Panc1 (cell line): ENCODE measurements around the gene ARHGAP44. TPM values are rescaled to one million over a fixed set of nuclear protein-coding genes. Genes with fewer than 3 reads are reported as not detected.

ENCODE experiments used
- ATAC-seq: fragments of 200-7000 bp; cut with Tn5 transposase; 2 replicates; pipeline ENCODE4 v1.9.1; 2020; ENCODE audit warnings: mild to moderate bottlenecking, moderate library complexity
- BruUV-seq: library from RNA; stranded (reverse); fragments of 400-500 nt; replicated peaks from 2 replicates; lab custom pipeline; 2021; lab: Mats Ljungman, UMichigan
- CTCF ChIA-PET: fragments of 300-600 bp; sonication (Branson Sonifier 250); formaldehyde crosslinking; loops from one replicate; lab custom pipeline; 2022; ENCODE audit warnings: antibody characterized with exemption; lab: Charles Lee
- POLR2A ChIA-PET: fragments of 300-600 bp; sonication (Branson Sonifier 250); formaldehyde crosslinking; loops from one replicate; lab custom pipeline; 2022; ENCODE audit warnings: antibody characterized with exemption; lab: Charles Lee
- DNase-seq: peaks from one replicate; pipeline ENCODE4 v3.0.0-alpha.2; 2010; ENCODE audit warnings: low read depth, low spot score
- H3K27ac ChIP-seq: 2 replicates; pipeline ENCODE4 v1.5.1; 2011; ENCODE audit warnings: mild to moderate bottlenecking, low read length, inconsistent platforms
- H3K27me3 ChIP-seq: fragments of 200-500 bp; sonication (Bioruptor generic); 2 replicates; pipeline ENCODE4 v1.6.0; 2014; ENCODE audit warnings: low read length, inconsistent platforms; ENCODE audit not compliant: control insufficient read depth, insufficient read depth
- H3K36me3 ChIP-seq: fragments of 200-500 bp; sonication (Bioruptor generic); 2 replicates; pipeline ENCODE4 v1.5.1; 2014; ENCODE audit warnings: inconsistent platforms, mild to moderate bottlenecking, low read length, moderate library complexity; ENCODE audit not compliant: control insufficient read depth, insufficient read depth
- H3K4me1 ChIP-seq: 2 replicates; pipeline ENCODE4 v1.5.1; 2011; ENCODE audit warnings: inconsistent platforms, mild to moderate bottlenecking, low read length, moderate library complexity; ENCODE audit not compliant: control insufficient read depth, insufficient read depth
- H3K4me3 ChIP-seq, 2 experiments: 2 replicates each; pipeline ENCODE4 v1.5.1; 2011 to 2012; ENCODE audit warnings: low read depth in 2 of 2, low read length in 2 of 2, mild to moderate bottlenecking in 2 of 2, inconsistent platforms in 1 of 2, moderate library complexity in 1 of 2
- H3K9me3 ChIP-seq: fragments of 200-500 bp; sonication (Bioruptor generic); 2 replicates; pipeline ENCODE4 v1.5.1; 2014; ENCODE audit warnings: low read depth, mild to moderate bottlenecking, inconsistent platforms, low read length, moderate library complexity; ENCODE audit not compliant: control insufficient read depth, insufficient read depth
- POLR2AphosphoS5 ChIP-seq: IDR thresholded peaks from 2 replicates; pipeline ENCODE4 v1.6.1; 2012; ENCODE audit warnings: mild to moderate bottlenecking, low read depth, low read length, moderate library complexity
- SIN3A ChIP-seq: IDR thresholded peaks from 2 replicates; pipeline ENCODE4 v1.6.1; 2012; ENCODE audit warnings: low read depth, mild to moderate bottlenecking, low read length, moderate library complexity, borderline replicate concordance; ENCODE audit not compliant: insufficient read depth
- TCF7L2 ChIP-seq: IDR thresholded peaks from 2 replicates; pipeline ENCODE4 v1.6.1; 2011; ENCODE audit warnings: mild to moderate bottlenecking, low read depth, low read length, inconsistent platforms
- in situ Hi-C: cut with HindIII; loops from 2 replicates; pipeline ENCODE4 v1.10.0; 2016; ENCODE audit warnings: low sequenced_read_pairs, low pct_unique_long_range_greater_than_20kb
- intact Hi-C: fragments of 100-400 bp; cut with micrococcal nuclease; formaldehyde crosslinking; loops from one replicate; pipeline ENCODE4 v1.10.0; 2022; ENCODE audit not compliant: unreplicated experiment
- total RNA-seq: library from RNA; stranded (reverse); gene quantifications from one replicate; pipeline ENCODE4 v1.2.1, GENCODE V29; 2021; ENCODE audit not compliant: unreplicated experiment
- TF ChIP-seq, protein P1 (sequence below), 2 experiments: IDR thresholded peaks; 2 replicates each; pipeline ENCODE4 v1.6.1; 2011 to 2012; ENCODE audit warnings: low read depth in 2 of 2, control low read depth in 1 of 2, low read length in 1 of 2, mild to moderate bottlenecking in 1 of 2, moderate library complexity in 1 of 2; ENCODE audit not compliant: insufficient read depth in 1 of 2
- TF ChIP-seq, protein P2 (sequence below): fragments of 450-650 bp; IDR thresholded peaks from 2 replicates; pipeline ENCODE4 v1.5.1; 2017; ENCODE audit warnings: mild to moderate bottlenecking

Gene ARHGAP44
- total RNA-seq, 1 experiment from 2014 or later = 0.80 TPM

DNA sequence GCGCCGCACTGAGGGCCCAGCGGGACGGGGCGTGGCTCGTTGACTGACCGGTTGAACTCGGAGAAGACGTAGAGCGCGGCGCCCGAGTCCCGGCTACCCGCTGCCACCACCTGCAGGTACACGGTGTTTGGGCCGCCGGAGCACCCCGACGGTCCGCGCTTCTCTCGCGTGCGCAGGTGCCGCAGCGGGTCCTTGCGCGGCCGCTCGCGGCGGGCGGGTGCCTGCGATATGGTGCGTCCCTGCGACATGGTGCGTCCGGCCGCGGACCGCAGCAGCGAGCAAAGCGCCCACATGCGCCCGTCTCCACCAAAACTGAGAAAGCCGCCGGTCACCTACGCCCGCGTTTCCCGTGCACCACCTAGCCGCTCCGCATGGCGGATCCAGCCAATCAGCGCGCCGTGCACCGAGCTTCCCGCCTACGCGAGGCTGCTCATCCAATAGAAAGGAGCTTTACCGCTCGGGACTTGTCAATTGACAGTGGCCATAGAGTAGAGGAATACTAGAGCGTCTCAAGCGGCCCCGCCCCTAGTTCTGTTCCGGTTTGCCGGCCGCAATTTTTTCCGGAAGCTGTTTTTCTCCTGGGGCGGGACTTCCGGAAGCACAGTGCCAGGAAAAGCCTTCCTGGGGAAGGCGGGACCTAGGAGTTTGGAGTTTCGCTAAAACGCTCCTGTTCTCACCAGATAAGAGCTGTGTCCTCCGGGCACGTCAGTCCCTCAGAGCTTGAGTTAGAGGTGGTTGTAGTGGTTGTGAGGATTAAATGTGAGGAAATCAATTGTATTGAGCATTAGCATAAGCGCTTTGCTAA lies 228.6 kb downstream of the ARHGAP44 start, which contains the start of gene ELAC2:
Gene ELAC2 (minus strand): TSS at position 373 of the 805 bp plus-strand sequence. CDS start 80 bp downstream, at position 293.
- H3K9me3 ChIP-seq = no peaks in the 10 kb centered on the region
- intact Hi-C loops (no loop called here), in situ Hi-C loops (no loop called here)
- no peaks in the 10 kb centered on the region for H3K27me3 ChIP-seq
- peak; percentile 99 for ATAC-seq
- ChIA-PET POLR2A (no interaction called here), CTCF (no interaction called here)
- H3K4me3 ChIP-seq = peak within 1 kb of the TSS; percentile 86 to 89
- H3K4me1 ChIP-seq = 0 out of 2 replicates have a peak, but pooled peaks cover 4% of the 10 kb centered on the region
- TF ChIP-seq SIN3A = no peak
- TF ChIP-seq, protein P1, sequence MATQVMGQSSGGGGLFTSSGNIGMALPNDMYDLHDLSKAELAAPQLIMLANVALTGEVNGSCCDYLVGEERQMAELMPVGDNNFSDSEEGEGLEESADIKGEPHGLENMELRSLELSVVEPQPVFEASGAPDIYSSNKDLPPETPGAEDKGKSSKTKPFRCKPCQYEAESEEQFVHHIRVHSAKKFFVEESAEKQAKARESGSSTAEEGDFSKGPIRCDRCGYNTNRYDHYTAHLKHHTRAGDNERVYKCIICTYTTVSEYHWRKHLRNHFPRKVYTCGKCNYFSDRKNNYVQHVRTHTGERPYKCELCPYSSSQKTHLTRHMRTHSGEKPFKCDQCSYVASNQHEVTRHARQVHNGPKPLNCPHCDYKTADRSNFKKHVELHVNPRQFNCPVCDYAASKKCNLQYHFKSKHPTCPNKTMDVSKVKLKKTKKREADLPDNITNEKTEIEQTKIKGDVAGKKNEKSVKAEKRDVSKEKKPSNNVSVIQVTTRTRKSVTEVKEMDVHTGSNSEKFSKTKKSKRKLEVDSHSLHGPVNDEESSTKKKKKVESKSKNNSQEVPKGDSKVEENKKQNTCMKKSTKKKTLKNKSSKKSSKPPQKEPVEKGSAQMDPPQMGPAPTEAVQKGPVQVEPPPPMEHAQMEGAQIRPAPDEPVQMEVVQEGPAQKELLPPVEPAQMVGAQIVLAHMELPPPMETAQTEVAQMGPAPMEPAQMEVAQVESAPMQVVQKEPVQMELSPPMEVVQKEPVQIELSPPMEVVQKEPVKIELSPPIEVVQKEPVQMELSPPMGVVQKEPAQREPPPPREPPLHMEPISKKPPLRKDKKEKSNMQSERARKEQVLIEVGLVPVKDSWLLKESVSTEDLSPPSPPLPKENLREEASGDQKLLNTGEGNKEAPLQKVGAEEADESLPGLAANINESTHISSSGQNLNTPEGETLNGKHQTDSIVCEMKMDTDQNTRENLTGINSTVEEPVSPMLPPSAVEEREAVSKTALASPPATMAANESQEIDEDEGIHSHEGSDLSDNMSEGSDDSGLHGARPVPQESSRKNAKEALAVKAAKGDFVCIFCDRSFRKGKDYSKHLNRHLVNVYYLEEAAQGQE (IDR thresholded peaks at IDR 0.05; ENCODE audit: insufficient read depth in 1 of 2, low read depth in 2 of 2, low read length in 1 of 2) = no peak
- peak; percentile 73 for TF ChIP-seq POLR2AphosphoS5
- TF ChIP-seq, protein P2, sequence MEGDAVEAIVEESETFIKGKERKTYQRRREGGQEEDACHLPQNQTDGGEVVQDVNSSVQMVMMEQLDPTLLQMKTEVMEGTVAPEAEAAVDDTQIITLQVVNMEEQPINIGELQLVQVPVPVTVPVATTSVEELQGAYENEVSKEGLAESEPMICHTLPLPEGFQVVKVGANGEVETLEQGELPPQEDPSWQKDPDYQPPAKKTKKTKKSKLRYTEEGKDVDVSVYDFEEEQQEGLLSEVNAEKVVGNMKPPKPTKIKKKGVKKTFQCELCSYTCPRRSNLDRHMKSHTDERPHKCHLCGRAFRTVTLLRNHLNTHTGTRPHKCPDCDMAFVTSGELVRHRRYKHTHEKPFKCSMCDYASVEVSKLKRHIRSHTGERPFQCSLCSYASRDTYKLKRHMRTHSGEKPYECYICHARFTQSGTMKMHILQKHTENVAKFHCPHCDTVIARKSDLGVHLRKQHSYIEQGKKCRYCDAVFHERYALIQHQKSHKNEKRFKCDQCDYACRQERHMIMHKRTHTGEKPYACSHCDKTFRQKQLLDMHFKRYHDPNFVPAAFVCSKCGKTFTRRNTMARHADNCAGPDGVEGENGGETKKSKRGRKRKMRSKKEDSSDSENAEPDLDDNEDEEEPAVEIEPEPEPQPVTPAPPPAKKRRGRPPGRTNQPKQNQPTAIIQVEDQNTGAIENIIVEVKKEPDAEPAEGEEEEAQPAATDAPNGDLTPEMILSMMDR = no peak
- TF ChIP-seq TCF7L2 = peak; percentile 28; the same call in 1 of the 2 replicates
- BruUV-seq = no TSS peak
- peak within 1 kb of the TSS; percentile 85 for H3K27ac ChIP-seq
- peaks cover 22% of the 10 kb centered on the region for H3K36me3 ChIP-seq
- peak; percentile 89 for DNase-seq

DNA sequence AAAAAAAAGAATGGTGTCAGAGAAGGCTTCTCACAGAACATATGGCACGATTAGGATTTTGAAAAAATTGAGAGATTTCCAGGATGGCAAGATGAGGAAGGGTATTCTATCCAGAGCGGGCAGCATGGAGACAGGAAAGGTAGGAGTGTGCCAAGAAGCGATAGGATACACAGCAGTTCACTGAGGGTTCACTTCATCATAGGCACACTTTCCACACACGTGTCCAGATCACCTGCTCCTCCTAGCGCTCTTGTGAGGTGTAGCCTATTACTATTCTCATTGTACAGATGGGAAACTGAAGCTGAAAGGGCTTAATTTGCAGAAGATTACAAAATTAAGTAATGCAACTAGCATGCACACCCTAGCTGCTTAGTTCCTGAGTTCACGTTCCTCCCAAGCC lies 234.7 kb downstream of the ARHGAP44 start:
- in situ Hi-C loops (no loop called here), intact Hi-C loops (no loop called here)
- Histone ChIP-seq H3K36me3 (no peaks in the 10 kb centered on the region), H3K4me3 (peak overlapping the region; percentile 34 to 65), H3K9me3 (no peaks in the 10 kb centered on the region), H3K4me1 (no peaks in the 10 kb centered on the region), H3K27ac (no peak overlapping the region), H3K27me3 (no peaks in the 10 kb centered on the region)
- DNase-seq (no peak), ATAC-seq (peak; percentile 75)
- ChIA-PET POLR2A (no interaction called here), CTCF (no interaction called here)
- no TSS peak for BruUV-seq
- TF ChIP-seq SIN3A (no peak), TCF7L2 (no peak), POLR2AphosphoS5 (no peak)
- TF ChIP-seq, protein P1 (IDR thresholded peaks at IDR 0.05; ENCODE audit: insufficient read depth in 1 of 2, low read depth in 2 of 2, low read length in 1 of 2) = no peak
- TF ChIP-seq, protein P2 = no peak
